Left ventricle myocardium superior (tissue), 1 donor: ENCODE data around the gene BIRC3. TPM values are rescaled to one million over a fixed set of nuclear protein-coding genes. Genes with fewer than 3 reads are reported as not detected.
A peak's percentile ranks its signal among the peaks of the same experiment; 100 is the strongest.
"Not testable (repeated sequence)": the region's sequence is repeated elsewhere in the genome, so short reads cannot be mapped to it uniquely, and the experiment has no call there.

Experiments used
- ATAC-seq: fragments of 200-7000 bp; cut with Tn5 transposase; one replicate; pipeline ENCODE4 v1.9.1; 2020; ENCODE audit warnings: mild to moderate bottlenecking, moderate library complexity
- DNase-seq: peaks from one replicate; pipeline ENCODE4 v3.0.0-alpha.2; 2020
- intact Hi-C: fragments of 100-400 bp; cut with micrococcal nuclease; formaldehyde crosslinking; loops from one replicate; pipeline ENCODE4 v1.11.0; 2022
- total RNA-seq: library from RNA; stranded (reverse); fragmentation: NEBNext Ultra II Directional; extraction: Animal tissue kit (Norgen Biotek cat#: 25700); gene quantifications from one replicate; pipeline ENCODE4 v1.2.1, GENCODE V29; 2021
- donor health status: DM: no; HTN: yes; CAD: no; lungs with severe emphysema.

Gene BIRC3
- total RNA-seq, 1 donor from 2014 or later: 8.2 TPM

- ATAC-seq (no peak), DNase-seq (no peak)
- intact Hi-C loops: no loop called here
Measured at GRCh38 chr11:102319544-102319943, 2.3 kb downstream of the BIRC3 start.

DNA sequence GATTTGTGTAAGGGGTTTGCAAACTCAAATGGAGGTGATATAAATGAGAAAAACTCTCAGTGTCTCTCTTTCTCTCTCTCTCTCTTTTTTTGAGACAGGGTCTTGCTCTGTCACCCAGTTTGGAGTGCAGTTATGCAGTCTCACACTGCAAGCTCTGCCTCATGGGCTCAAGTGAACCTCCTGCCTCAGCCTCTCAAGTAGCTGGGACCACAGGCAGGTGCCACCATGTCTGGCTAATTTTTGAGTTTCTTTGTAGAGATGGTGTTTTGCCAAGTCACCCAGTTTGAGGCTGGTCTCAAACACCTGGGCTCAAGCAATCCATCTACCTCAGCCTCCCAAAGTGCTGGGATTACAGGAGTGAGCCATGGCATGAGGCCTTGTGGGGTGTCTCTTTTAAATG is 2.9 kb downstream of the BIRC3 start:
- no peak for ATAC-seq
- intact Hi-C loops: no loop called here
- DNase-seq: no peak

DNA sequence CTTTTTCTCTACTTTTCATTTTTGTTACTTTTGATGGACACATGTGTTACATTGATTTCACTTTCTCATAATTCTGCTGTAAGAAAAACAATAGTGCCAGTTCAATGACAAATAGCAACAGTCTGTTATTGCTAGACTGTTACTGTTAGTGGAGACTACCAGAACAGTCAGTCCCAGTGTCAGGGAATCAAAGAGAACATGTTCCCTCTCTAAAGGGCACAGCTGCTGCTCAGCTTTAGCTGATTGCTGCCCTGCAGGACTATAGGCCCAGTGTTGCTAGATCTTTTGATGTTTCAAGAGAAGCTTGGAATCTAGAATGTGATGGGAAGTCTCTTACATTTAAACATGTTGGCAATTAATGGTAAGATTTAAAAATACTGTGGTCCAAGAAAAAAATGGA is 3.4 kb downstream of the BIRC3 start:
- intact Hi-C loops: no loop called here
- ATAC-seq (peak; percentile 66), DNase-seq (no peak)

DNA sequence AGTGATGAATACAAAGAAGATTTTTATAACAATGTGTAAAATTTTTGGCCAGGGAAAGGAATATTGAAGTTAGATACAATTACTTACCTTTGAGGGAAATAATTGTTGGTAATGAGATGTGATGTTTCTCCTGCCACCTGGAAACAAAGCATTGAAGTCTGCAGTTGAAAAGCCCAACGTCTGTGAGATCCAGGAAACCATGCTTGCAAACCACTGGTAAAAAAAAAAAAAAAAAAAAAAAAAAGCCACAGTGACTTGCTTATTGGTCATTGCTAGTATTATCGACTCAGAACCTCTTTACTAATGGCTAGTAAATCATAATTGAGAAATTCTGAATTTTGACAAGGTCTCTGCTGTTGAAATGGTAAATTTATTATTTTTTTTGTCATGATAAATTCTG is 5.3 kb downstream of the BIRC3 start:
- intact Hi-C loops: no loop called here
- ATAC-seq: no peak
- no peak for DNase-seq

- intact Hi-C loops: no loop called here
- no peak for DNase-seq
Measured at GRCh38 chr11:102323542-102324251, 6.4 kb downstream of the BIRC3 start.

DNA sequence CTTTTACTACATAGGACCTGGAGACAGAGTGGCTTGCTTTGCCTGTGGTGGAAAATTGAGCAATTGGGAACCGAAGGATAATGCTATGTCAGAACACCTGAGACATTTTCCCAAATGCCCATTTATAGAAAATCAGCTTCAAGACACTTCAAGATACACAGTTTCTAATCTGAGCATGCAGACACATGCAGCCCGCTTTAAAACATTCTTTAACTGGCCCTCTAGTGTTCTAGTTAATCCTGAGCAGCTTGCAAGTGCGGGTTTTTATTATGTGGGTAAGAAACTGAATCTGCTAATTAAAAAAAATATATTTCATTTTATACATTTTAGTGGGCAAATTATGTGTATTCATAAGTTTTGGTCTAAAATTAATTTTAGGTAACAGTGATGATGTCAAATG is 7.8 kb downstream of the BIRC3 start:
- ATAC-seq (no peak), DNase-seq (no peak)
- intact Hi-C loops: no loop called here

More at GRCh38 chr11:102323542-102324251, 6.4 kb downstream of the BIRC3 start:
- no peak for ATAC-seq

- intact Hi-C loops: no loop called here
- ATAC-seq (no peak), DNase-seq (no peak)
Measured at GRCh38 chr11:102328748-102329147, 11.5 kb downstream of the BIRC3 start.

- intact Hi-C loops: no loop called here
- DNase-seq (no peak), ATAC-seq (no peak)
Measured at GRCh38 chr11:102330231-102330630, 12.9 kb downstream of the BIRC3 start.

GRCh38 chr11:102331341-102331740 is 14.1 kb downstream of the BIRC3 start:
- DNase-seq: no peak
- ATAC-seq: no peak
- intact Hi-C loops: no loop called here

DNA sequence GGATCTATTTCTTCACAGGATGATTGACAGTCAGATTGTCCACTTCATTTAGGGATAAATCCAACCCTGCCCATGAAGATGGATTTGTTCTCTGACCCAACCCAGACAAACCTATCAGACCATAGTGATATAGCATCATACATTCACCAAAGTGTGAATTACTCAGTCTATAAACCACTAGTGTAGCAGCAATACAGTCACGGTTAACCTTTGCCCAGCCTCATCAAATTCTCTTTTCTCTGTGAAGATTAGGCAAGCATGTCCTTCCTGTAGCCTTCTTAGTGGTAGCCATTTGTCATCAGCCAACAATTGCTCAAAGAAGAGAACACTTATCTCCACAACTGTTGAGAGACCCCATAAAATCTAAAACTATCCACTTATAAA is 15.3 kb downstream of the BIRC3 start:
- ATAC-seq (no peak), DNase-seq (no peak)
- intact Hi-C loops: no loop called here

DNA sequence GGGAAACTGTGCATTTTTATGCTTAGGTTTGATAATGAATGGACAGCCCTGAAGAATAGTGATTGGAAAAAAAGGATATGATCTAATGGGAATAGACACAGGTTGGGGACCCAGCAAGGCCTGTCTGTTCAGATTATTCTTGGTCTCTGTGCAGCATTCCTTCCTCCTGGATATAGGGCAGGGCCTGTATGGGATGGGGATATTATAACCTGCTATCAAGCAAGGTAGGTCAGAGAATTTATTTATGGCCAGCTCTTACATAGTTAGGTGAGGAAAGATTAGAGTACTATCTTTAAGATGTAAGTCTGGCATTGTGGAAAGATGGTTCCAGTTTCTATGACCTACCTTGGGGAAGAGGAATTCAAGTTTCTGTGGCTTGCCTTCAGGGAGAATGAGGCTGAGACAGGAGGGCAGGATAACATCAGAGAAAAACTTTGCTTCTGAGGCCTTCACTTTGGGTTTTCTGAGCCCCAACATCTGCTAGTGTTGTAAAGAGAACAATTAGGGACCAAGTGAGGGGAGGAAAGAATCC is 21.3 kb downstream of the BIRC3 start:
- intact Hi-C loops: no loop called here
- DNase-seq (no peak), ATAC-seq (no peak)

DNA sequence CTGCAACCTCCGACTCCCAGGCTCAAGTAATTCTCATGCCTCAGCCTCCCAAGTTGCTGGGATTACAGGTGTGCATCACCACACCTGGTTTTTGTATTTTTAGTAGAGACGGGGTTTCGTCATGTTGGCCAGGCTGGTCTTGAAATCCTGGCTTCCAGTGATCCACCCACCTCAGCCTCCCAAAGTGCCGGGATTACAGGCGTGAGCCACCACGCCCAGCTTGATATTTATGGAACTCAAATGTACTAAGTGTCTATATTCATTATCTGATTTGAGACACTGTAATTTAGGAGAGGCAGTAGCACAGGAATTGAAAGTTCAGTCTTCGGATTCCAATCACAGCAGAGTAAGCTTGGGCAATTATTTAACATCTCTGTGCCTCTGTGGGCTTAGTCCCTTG is 24.0 kb downstream of the BIRC3 start:
- intact Hi-C loops: loop anchor here (2.0 kb wide), 1 partner anchor 153 kb away; no protein-coding TSS in a partner anchor

GRCh38 chr11:102341844-102342318 is 24.6 kb downstream of the BIRC3 start:
- ATAC-seq (peak; percentile 72), DNase-seq (peak; percentile 52)
- intact Hi-C loops: loop anchor here (2.0 kb wide), 1 partner anchor 153 kb away; no protein-coding TSS in a partner anchor

More for the DNA sequence above, 24.0 kb downstream of the BIRC3 start:
- ATAC-seq, DNase-seq: not testable (repeated sequence)

DNA sequence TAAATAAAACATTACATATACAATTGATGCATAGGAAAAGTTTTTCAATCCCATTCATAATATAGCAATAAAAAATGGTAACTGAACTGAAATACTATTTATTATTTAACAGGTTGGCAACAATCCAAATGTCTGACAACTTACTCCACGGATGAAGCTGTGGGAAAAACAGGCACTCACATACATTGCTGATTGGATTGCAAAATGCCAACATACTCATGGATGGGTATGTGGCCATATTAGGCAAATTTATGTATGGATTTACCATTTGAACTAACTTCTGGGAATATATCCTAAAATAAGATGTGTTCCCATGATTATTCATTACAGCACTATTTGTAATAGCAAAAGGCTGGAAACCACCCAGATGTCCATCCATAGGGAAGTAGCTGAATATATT is 26.5 kb downstream of the BIRC3 start:
- no peak for DNase-seq
- intact Hi-C loops: no loop called here
- ATAC-seq: no peak

DNA sequence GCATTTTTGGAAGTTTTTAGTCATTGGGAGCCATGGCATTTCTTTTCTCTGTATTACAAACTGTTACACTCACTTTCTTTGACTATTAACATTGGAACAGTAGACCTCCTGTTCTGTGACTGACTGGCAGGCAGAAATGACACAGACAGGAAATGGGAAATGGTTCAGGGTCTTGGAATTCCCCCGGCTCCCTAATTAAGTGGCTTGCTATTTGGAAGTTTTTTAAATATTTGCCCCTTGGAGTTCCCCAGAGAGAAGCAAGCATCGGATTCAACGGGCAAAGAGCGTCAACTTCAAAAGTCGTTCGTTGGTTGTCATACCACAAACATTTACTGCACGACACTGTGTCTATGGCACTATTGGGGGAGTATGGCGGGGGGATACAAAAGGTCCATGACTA is 28.6 kb downstream of the BIRC3 start:
- ATAC-seq: no peak
- DNase-seq: no peak
- intact Hi-C loops: no loop called here

DNA sequence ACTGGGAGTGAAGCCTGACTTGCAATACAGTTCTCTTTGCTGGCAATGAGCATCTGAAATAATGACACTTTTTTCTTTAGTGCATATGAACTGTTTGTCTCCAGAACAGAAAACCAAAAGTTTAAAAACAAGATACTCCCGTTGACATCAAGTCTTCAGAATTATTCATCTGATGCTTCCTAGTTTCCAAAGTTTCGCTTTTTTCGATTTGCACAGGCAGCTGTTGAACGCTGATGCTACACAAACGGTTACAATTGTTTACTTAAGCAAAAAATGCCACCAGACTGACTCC is 29.1 kb downstream of the BIRC3 start:
- DNase-seq (no peak), ATAC-seq (no peak)
- intact Hi-C loops: no loop called here

GRCh38 chr11:102346748-102347461 is 29.6 kb downstream of the BIRC3 start, which contains the start of gene BIRC2:
BIRC2 (plus strand) TSS chr11:102347214; CDS start chr11:102349855, 2,641 bp downstream.
- DNase-seq (peak; percentile 99), ATAC-seq (peak; percentile 98)
- intact Hi-C loops: no loop called here

DNA sequence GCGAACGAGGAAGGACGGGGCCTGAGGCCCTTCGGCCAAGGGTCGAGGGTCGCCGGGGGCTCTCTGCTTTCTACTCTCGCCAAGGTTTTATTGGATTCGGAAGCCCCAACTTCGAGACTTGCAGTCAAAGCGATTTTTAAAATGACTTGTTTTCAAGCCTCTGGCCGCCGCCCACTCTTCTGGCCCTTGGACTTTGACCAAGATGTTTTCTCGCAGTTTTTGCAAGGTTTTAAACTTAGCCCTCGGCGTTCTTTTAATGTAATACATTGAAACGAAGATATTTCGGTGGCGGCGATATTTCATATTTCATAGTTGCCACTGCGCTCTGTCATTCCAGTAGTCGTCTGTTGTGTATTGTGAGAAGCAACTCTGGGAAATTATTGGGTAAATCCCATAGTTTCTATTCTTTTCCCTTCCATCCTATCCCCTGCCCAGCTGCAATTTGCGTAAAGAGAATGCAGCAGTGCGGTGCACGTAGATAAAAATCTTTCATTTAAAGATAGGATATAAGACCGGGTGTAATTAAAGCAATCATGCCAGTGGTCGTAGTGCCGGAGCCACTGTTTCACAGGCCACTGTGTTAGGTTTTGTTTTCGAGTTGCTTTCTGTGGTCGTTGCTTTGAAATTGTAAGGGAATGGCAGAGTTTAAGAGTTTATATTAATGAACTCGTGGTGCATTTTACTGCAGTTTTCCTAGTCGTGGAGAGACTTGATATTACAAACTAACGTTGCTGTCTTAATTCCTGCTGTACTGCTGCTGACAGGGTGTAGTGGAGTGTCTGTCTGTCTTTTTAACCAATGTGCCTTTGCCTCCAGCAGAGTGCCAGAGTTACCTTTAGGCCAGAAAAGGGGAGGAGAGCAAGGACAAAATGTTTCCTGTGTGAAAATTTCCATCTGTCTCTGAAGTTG is 30.4 kb downstream of the BIRC3 start:
- ATAC-seq: peak; percentile 52
- intact Hi-C loops: no loop called here

GRCh38 chr11:102357116-102357515 is 39.8 kb downstream of the BIRC3 start:
- intact Hi-C loops: no loop called here
- ATAC-seq (no peak), DNase-seq (no peak)

More for the DNA sequence above, 30.4 kb downstream of the BIRC3 start:
- no peak for DNase-seq
